GM10266 (cell line): Measurements from ENCODE around the gene TAPBP.

ENCODE experiments used
- DNase-seq: peaks from one replicate; pipeline ENCODE4 v3.0.0; 2012; ENCODE audit errors: extremely low spot score
- TF ChIP-seq, protein P1 (sequence below): IDR thresholded peaks from 2 replicates; pipeline ENCODE4 v1.5.1; 2012; ENCODE audit warnings: mild to moderate bottlenecking, low read depth; ENCODE audit not compliant: control insufficient read depth, insufficient read depth; ENCODE audit errors: missing control alignments

TAPBP gene

DNA sequence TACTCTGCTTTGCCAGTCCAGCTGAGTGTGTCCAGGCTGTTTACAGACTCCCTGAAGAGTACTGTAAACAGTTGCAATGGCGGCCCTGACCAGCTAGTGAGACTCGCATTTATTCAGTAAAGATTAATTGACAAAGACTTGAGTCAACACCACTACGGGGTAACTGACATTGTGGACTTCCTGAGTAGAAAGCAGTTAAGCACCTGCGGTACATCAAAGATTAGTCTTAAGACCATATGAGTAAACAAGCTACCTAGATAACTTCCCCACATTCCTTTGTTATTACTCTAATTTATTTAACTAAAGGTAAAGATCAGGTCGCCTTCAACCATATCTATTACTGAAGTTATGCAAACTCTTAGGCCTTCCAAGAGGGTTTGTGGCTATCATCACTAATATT, 54.8 kb downstream of the TAPBP start:
- DNase-seq: no peak
- TF ChIP-seq, protein P1, sequence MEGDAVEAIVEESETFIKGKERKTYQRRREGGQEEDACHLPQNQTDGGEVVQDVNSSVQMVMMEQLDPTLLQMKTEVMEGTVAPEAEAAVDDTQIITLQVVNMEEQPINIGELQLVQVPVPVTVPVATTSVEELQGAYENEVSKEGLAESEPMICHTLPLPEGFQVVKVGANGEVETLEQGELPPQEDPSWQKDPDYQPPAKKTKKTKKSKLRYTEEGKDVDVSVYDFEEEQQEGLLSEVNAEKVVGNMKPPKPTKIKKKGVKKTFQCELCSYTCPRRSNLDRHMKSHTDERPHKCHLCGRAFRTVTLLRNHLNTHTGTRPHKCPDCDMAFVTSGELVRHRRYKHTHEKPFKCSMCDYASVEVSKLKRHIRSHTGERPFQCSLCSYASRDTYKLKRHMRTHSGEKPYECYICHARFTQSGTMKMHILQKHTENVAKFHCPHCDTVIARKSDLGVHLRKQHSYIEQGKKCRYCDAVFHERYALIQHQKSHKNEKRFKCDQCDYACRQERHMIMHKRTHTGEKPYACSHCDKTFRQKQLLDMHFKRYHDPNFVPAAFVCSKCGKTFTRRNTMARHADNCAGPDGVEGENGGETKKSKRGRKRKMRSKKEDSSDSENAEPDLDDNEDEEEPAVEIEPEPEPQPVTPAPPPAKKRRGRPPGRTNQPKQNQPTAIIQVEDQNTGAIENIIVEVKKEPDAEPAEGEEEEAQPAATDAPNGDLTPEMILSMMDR: no peak

- DNase-seq: no peak
- TF ChIP-seq, protein P1: no peak
Observed at GRCh38 chr6:33254591-33254990, 59.3 kb downstream of the TAPBP start.

DNA sequence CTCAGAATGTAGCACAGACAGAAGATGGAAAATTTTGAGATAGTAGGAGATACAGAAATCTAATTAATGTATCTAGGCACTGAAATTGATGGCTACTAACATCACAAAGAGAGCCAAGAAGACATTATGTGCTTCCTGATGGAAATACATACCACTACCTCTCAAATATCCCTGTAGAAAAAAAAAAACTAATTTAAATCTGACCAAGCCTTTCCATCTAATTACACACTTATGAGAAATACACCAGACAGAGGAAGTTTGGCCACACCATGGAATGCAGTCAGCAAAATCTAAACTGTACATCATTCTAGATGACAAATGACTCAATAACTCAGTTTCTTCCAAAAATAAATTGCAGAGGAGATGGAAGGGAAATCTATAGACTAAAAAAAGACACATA, 61.1 kb downstream of the TAPBP start:
- TF ChIP-seq, protein P1: no peak
- no peak for DNase-seq

DNA sequence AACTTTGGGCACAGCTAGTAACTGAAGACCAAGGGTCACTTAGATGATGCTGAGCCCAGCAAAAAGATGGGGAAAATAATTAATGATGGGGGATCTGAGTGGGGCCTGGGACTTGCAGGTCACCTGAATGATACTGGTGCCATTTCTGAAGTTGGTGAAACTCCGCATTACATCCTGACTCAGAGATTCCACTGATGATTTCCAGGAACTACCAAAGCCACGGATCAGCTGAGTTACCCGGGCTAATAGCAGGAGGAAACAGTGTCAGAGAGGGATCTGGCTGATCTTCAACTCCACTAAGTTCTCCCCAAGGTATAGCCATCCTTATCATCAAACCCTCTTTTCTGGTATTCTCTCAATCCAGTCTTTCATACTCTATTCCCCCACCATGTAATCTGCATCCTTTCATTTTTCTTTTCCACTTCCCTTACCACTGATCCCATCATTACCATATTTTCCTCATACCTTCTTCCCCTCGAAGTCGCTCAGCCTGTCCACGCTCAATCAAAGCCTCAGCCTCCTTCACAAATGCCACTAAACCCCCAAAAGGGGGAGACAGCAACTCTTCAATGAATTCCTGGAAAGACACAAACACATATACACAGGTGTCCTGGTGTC, 62.4 kb downstream of the TAPBP start:
- no peak for DNase-seq
- TF ChIP-seq, protein P1: peak; percentile 7

GRCh38 chr6:33250731-33251130, 63.1 kb downstream of the TAPBP start:
- no peak for DNase-seq
- TF ChIP-seq, protein P1: no peak

GRCh38 chr6:33249732-33250630, 63.9 kb downstream of the TAPBP start:
- no peak for DNase-seq
- TF ChIP-seq, protein P1: no peak
